EL (cell line): ENCODE measurements around the gene WNT3.
"Not testable (repeated sequence)": the region's sequence is repeated elsewhere in the genome, so short reads cannot be mapped to it uniquely, and the experiment has no call there.

Source experiments
- DNase-seq: peaks from one replicate; pipeline ENCODE4 v3.0.0-alpha.2; 2016

The WNT3 gene

DNA sequence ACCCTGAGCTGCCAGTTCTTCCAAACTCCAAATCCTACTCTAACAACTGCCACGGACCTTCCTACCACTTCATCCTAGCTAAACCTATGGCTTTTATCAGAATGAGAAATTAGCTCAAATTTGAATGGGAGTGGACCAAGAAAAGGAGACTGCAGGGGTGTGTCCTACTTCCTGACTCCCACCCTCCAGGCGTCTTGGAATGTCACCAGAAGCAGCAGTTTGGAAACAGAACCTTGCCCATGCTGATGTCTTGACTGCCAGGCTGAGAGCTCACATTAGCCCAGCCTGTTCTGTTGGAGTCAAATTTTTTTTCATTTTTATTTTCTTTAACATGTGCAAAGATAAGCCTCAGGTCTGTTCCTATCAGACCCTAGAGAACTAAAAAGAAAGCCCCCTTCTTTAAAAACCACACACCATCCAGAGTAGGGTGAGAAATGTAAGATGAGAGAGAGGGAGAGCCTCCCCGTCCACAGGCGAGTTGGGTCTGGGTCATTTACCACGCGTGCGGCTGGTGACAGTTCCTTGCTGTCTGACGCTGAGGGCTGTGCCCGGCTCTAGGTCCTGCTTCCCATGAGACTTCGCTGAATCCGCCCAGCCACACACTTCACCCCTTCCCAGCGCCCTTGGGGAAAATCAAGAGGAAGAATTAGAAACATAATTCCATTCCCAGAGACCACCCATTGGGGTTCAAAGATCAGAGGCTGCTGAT lies 54.3 kb downstream of the WNT3 start:
- peak; percentile 37 for DNase-seq

DNA sequence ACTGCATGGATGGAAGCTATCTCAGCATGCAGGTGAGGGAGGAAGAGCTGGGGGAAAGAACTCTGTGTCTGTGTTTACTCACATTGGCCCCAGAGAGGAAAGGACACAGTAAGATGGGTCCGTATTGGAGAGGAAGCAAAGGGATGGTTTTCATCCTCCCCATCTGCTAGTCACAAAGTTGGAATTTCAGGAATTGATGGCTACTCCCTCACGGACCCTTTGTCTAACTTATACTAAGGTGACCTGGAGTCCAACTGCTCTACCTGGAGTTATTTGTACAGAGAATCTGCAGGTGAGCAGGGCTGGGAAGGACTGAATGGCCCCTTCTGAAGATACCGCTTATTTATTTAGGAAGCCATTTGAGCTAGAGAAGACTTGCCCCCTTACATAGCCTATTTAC lies 55.1 kb downstream of the WNT3 start:
- DNase-seq, result peak; percentile 43

DNA sequence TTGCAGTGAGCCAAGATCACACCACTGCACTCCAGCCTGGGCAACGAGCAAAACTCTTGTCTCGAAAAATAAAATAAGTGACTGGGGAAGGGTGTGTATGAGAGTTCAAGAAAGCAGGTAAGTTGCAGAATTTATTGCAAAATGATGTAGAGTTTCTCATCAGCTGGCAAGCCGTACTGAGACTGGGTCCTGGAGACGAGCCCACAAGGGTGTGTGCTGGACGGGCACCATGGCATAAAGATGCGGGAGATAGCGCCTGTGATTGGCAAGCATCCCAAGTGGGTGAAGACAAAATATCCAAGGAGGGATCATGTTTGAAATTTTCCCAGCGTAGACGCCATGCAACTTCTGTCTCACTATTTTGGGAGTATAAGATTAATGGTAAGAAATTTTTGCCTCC lies 59.4 kb downstream of the WNT3 start:
- no peak for DNase-seq

DNA sequence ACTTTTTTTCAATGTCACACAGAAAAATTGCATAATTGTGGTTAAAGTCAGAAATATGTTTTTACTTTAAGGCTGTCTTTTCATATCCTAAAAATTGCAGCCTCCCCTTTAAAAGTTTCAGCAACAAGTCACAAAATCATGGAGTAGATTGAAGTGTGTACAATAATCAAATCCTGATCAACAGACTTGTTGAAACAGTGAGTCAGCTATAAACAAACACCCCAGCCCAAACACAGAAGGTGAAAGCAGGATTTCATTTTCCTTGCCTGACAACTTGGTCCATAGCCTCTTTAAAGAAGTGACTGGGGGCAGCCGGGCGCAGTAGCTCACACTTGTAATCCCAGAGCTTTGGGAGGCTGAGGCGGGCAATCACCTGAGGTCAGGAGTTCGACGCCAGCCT lies 59.9 kb downstream of the WNT3 start:
- no peak for DNase-seq

DNA sequence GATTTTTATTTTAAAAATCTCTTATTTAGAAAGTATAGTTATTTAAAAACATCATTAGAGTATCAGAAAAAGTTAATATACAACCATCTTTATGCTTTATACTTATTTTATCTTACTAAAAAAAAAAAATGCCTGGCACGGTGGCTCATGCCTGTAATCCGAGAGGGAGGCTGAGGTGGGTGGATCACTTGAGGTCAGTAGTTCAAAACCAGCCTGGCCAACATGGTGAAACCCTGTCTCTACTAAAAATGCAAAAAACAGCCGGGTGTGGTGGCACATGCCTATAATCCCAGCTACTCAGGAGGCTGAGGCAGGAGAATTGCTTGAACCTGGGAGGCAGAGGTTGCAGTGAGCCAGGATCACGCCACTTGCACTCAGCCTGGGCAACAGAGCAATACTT lies 60.9 kb downstream of the WNT3 start:
- not testable (repeated sequence) for DNase-seq

DNA sequence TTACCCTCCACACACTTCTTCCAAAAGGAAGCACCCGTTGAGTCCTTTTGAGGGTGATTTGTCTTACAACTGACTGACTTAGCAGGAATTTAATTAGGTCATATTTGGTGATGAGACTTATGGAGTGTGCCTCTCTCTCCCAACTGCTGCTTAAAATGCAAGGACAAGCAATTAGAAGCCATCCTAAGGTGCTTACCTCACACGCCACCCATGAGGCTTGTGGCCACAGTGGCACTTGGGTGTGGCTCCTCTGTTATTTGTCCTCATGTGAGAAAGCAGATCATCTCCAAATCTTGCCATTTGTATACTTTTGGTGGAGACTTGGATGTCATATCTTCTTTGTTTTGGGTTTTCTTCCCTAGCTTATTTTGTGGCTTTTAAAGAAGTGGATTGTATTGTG lies 61.6 kb downstream of the WNT3 start:
- DNase-seq, result no peak

DNA sequence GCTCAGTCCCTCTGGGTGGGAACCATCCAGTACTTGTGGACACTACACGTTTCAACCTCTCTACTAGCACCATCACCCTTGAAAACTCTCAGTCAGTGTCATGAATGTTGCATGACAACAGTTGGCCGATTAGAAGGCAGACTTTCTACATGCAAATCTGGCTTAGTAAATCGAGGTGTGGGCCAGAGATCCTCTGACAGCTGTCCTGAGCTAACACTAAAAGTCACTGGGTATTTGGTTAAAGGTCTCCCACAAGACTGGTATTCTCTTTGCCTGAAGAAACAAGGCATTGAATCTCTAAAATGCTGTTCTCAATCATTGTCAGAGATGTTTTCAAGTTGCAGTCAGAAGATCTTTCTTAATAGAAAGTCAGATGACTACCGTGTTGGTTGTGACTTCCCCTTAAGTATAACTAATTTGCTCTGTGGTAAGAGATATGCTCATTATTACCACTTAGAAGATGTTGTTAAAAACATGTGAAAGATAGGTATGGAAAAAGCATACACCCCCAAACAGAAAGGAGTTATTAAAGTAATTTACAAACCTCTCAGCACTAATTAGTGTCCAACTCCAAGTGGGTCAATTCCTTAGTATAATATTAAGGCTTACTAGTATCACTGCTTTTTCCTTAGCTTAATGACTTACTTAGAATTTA lies 62.3 kb downstream of the WNT3 start:
- DNase-seq, result no peak

DNA sequence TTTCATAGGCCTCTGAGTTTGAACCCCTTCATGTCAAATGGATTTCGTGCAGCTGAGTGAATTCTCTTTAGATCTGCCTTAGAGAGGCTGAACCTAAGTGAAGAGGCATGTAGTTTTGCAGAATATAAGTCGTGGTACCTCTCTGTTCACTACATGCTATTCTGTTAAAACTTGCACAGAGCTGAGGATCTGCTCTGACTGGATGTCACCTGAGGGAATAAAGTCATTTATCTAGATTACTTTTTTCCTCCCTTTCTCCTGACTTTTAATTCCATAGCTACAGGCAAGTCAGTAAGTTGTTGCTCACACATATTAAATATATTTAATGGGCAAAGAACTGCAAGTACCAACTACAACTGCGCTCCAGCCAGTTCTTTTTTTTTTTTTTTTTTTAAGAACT lies 64.7 kb downstream of the WNT3 start:
- no peak for DNase-seq

DNA sequence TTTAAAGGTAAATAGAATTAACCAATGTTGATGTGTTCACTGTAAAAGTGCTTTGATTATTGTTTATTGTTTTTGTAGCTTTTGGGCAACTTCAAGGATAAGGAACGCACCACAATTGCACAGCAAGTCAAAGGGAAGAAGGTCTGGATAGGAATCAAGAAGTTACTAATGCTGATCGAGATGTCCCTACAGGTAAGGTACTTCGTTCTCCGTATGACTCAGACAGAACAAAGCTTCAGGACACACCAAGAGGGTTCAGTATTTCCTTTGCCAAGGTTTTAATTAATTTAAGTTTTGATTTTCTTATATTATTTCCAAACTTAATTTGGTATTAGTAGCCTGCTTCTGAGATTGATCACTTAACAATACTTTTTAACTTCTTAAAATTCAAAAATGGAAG lies 67.1 kb downstream of the WNT3 start:
- DNase-seq, result no peak

DNA sequence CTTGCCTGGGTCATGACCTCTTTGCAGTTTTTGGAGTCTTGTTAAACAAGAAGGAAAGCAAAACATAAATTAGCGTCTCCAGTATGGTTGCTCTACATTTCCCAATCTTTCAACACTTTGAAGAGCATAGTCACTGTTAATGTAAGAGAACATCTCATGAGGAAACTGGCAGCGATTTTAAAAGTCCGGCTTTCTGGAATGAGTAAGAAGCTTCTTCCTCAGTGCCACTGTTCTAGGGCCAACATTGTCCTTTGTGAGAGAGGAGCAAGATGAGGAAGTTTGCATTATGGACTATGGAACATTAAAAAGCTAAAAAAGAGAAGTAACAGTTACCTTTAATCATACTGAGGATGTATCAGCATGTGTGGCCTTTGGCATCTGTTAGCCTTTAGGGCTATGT lies 73.1 kb downstream of the WNT3 start:
- no peak for DNase-seq

DNA sequence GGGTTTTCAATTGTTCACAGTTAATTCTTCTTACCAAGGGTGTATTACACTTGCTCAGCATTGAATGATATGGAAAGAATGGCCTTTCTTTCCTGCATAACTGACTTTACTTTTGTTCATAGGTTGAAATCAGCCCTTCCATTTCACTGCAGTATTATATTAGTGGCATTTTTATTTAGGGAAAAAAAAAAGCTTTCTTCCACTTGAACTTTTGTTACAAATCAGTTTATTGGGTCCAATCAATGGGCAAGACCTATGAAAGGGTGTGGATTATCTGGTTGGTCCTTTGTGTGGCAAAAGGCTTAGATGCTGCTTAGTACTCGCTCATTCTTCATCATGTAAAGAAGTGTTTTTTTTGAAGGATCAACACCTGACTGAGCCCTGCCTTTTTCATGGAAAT lies 74.1 kb downstream of the WNT3 start:
- DNase-seq, result no peak

DNA sequence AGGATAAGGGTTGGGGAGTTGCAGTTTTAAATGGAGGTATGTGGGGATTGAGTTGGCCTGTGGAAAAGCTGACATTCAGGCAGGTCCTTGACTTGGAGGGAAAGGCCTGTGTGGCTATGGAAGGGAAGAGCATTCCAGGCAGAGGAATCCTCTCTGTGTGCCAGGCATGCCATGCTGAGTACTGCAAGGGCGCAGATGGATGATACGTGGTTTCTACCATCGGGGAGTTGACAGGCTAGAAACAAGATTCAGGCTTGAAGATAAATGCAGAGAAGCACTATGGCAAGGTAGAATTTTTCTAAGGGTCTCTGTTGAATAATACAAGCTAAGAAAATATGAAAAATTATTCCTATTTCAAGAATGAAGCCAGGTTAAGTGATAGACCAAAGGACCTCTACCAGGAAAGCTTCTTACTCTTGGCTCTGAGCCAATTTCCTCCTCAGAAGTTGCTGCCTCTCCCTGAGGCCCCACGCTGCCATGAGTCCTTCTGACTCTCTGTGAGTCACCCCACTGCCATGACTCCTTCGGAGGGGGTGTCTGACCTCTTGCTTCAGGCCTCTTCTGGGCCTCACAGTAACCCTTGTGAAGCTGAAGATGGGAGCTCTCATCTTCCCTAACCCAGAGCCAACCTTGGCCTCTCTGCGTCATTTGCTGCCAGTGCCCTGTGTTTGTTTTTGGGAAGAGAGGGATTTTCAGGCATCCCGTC lies 75.8 kb downstream of the WNT3 start:
- DNase-seq, result peak; percentile 98

DNA sequence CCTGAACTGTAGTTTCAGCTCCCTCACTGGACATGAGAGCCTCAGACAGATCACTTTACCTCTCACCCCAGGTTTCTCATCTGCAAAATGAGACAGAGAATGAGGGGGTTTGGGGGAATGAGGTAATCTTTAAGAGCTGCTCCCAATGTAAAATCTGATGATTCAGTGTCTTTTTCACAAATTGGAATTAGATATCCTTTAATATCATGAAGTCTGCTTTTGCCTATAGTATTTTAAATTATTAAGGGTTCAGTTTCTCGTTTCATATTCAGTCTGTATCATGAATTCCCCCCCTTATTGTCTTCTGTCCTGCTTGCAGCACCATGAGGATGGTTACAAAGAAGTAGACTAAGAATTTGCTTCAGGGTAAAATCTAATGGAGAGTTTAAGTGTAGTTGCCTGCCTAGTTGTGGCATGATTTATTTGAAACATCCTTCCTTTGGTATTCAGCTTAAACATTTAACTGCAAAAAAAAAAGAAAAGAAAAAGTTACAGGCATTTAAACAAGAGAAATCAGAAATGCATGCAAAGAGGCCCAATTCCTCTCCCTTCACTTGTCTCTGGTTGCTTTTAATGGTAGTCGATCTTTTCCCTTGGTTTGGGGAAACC lies 77.3 kb downstream of the WNT3 start:
- peak; percentile 23 for DNase-seq

DNA sequence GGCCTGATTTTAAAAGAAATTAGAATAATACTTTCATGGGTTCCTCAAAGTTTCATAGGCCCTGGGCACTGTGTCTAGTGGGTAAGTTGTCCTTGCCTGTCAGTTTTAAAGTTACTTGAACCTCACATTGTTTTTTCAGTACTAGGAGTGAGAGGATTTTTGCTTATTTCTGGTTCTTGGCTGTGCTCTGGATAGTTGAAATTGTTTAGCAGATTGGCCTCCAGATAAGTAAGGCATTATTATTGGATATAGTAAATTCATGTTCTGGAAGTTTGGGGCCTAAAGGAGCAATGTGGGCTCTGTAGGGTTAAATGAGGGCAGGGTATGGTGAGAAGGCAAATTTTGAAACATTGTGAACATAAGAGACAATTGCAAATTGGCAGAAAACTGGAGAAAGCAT lies 78.5 kb downstream of the WNT3 start:
- DNase-seq, result peak; percentile 11

DNA sequence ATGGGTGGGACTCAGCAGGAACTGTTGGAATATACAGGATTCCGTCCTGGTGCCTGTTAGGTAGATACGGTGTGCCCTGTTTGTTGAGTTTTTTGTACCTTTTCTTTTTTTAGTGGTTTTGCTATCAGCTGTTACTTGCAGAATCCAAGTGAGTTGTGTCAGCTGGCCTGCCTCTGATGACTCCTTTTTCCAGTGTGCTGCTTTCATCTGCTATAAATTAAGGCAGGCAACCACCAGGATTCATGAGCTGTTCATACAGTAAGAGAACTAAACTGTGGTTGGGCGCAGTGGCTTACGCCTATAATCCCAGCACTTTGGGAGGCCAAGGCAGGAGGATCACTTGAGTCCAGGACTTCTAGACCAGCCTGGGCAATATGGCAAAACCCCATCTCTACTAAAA lies 79.9 kb downstream of the WNT3 start:
- DNase-seq, result no peak

DNA sequence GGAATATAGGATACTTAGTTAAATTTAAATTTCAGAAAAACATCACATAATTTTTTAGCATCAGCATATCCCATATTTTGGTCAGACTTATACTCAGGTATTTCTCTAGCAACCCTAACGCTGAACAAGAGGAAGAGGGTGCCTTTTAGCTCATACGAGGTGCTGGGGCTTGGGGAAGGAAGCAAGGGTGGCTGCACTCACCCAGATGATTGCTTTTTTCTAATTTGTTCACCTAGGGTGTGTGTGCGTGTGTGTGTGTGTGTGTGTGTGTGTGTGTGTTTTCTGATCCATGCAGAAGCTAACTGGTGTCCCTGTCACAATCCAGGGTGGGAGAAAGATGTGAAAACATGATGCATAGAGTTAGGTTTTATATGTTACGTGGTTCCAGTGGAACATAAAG lies 81.2 kb downstream of the WNT3 start:
- no peak for DNase-seq

DNA sequence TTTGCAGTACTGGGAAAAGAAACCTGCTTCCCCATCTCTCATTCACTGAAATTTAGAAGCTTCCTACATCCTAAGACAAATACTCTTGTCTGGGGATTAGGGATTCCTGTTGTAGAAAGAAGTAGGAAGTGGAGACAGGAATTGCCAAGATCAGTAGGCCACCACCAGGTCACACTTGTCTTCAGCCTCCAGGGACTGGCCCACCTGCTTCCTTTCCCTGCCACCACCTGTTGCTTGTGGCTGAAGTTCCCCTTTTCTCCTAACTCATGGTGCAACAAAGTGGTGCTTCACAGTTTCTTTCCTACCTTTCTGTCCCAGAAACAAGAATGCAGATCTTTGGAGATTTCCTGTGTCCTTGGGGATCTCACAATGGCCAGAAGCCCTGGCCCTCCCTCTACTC lies 82.4 kb downstream of the WNT3 start:
- no peak for DNase-seq

DNA sequence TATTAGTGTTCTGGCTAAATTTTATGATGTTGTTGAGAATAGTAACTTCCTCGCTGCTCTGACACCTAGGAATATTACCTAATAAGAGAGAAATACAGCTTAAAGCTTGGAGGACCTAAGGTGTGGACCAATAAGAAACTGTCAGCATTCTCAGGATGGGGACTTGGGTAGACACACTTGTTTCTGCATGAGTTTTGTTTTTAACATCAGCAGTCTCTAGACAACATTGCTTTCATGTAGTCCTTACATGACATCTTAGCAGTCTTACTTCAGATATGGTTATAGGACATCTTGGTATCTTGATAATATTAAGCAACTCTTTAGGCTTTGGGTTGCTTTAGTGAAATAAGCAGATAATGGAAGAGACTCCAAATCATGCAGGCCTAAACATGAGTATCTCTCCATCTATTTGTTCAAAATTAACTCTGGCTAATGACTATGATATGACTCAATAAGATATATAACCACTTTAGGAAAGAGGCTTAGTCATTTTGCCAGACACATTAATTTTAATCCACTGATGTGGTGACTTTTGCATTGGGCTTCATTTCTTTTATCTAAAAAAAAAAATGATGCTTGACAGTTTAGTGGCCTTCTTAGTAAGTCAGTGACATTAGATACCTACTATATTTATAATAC lies 84.5 kb downstream of the WNT3 start:
- peak; percentile 64 for DNase-seq

DNA sequence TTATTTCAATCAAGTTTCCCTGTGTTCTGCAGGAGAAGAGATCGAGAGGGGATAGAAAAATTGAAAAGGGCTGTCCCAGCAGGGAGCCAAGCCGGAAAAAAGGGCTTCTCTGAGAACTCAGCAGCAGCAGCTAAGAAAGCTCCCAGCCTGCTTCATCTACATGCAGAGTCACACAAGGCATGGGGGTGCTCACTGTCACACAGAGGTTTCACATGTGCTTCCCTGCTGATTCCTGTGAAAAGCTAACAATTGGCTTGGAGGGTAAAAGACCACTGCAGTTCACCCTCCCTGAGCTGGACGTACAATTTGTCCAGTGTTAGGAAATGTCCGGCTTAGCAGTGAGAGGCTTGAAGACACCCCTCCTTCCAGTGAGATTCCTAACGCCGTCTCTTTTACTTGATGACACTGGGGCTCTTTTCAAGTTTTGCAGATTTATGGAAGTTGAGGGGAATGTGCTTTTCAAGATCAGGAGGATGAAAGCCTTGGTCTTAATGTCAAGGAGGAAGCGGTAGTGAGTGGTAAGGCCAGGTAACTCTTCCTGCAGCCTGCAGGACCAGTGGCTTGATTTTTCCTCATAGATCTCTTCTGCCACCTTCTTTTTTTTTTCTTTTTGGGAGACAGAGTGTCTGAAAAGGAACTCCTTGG lies 85.6 kb downstream of the WNT3 start:
- DNase-seq, result no peak

DNA sequence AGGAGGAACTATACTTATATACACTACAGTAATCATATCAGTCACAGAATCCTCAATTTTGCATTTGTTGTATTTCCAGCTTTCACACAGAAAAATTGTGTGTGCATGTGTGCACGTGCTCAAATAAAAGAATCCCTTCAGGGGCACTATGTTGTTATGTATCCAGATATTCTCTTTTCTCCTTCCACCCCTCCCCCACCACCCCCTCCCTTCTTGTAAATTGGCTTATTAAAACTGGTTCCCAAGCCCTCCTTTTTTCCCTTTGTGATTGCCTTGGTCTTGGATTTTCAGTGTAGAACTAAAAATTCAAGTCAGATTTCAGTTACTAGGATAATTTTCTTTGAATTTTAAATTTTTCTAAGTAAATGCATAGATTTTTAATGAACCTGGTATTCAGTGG lies 86.3 kb downstream of the WNT3 start:
- no peak for DNase-seq

DNA sequence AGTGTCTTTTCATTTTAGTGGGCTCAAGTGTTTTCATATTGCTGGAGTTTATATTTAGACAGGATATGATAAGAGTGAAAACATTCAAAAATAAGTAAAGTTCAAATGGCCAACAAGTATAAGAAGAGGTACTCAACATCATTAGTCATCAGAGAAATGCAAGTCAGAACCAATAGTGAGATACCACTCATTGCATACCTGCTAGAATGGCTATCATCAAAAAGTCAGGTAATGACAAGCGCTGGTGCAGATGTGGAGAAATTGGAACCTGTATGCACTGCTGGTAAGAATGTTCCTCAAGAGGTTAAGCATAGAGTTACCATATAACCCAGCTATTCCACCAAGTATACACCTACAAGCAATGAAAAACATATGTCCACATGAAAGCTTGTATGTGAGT lies 87.8 kb downstream of the WNT3 start:
- DNase-seq, result no peak

DNA sequence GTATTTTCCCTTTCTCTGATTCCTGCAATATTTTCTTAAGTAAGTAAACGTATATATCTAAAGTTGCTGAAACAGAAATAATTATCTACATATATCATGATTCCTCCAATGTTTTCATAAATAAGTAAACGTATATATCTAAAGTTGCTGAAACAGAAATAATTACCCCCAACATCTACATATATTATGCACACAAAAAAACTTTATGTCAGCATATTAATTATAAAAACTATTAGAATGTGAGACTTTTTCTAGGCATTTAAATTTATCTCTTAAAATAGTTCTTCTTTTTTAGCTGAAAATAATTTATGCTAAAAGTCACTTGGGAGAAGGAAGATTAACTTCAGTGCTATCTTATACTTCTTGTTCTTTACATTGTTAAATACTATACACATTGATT lies 88.5 kb downstream of the WNT3 start:
- DNase-seq, result no peak
